GM19463 (cell line): ENCODE measurements around the gene HSPA12B.

Experiments
- ATAC-seq: cut with Tn5 transposase; IDR thresholded peaks from one replicate; pipeline ENCODE4 v1.9.1; 2021; ENCODE audit warnings: mild to moderate bottlenecking, moderate library complexity; ENCODE audit not compliant: unreplicated experiment

The HSPA12B gene

DNA sequence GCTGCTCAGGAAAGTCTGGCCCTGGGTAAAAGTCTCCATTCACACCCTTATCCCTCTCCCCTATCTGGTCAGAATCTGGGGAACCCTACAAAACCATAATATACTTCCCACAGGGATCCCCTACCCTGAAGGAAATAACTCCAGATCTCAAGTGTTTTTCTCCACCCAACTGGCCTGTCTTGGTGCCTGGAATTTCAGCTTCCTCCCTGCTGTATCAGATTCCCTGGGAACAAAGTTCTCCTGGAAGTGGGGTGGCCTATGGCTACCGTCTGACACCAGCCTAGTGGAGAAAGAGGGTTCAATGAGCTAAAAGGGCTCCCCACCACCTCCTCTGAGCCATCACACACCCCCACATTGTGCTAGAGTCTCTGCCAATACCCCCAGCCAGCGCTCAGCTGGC is 15.0 kb downstream of the HSPA12B start:
- no peak for ATAC-seq

GRCh38 chr20:3748073-3748472 is 15.6 kb downstream of the HSPA12B start:
- no peak for ATAC-seq

DNA sequence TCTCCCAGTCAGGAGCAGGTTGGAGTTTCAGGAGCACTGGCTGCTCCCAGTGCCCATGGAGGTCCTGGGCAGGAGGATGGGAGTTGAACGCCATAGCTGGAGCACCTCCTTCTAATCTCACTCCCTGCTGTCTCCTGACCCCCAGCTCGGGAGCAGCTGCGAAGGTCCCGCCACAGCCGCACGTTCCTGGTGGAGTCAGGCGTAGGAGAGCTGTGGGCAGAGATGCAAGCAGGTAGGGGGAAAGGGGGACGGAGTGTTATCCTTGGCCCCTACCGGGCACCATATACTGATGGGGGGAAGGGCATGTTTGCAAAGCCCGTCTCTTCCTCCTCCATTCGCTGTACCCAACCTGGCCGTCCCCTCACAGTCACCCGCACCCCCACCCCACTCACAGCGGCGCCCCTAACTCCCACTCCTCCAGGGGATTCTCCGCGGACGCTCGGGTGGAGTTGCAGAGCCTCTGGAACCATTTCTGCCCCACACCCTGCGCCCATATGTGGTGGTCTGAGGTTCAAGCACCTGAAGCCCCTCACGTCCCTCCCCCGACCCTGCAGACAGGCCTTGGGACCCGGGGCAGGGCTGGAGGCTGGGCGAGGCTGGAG is 16.7 kb downstream of the HSPA12B start:
- ATAC-seq, result no peak

- no peak for ATAC-seq
Observed at GRCh38 chr20:3749689-3750531, 17.4 kb downstream of the HSPA12B start.

DNA sequence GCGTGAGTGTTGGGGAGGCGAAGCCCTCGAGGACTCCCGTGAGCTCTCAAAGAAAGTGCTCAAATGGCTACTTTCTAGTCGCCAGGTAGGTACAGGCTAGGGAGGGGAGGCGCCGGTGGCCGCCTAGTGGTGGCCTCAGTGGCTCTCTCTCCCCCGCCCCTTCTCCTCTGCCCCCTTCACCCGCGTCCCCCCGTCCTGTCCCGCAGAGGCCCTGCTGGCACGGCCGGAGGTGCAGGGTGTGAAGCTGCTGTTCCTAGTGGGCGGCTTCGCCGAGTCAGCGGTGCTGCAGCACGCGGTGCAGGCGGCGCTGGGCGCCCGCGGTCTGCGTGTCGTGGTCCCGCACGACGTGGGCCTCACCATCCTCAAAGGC is 18.8 kb downstream of the HSPA12B start:
- ATAC-seq, result no peak

DNA sequence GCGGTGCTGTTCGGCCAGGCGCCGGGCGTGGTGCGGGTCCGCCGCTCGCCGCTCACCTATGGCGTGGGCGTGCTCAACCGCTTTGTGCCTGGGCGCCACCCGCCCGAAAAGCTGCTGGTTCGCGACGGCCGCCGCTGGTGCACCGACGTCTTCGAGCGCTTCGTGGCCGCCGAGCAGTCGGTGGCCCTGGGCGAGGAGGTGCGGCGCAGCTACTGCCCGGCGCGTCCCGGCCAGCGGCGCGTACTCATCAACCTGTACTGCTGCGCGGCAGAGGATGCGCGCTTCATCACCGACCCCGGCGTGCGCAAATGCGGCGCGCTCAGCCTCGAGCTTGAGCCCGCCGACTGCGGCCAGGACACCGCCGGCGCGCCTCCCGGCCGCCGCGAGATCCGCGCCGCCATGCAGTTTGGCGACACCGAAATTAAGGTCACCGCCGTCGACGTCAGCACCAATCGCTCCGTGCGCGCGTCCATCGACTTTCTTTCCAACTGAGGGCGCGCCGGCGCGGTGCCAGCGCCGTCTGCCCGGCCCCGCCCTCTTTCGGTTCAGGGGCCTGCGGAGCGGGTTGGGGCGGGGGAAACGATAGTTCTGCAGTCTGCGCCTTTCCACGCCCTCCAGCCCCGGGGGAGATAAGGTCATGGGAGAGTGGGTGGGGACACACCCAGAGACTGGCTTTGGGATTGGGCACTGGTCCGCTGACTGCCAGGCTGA is 19.3 kb downstream of the HSPA12B start:
- no peak for ATAC-seq

DNA sequence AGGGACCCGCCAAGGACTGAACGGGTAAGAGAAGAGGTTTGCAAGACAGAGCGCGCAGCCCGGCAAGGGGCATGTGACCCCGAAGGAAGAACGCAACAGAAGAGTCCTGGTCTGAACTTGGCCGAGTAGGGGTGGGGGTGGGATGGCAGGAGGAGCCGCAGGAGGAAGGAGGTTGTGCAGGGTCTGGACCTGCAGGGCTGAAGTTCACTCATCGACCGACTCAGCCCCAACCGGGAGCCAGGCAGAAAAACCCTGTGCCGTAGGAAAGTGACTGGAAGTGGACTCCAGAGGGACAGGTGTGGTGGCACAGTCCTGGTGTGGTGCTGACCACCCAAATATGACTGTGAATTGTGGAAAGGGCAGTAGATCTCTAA is 19.9 kb downstream of the HSPA12B start:
- ATAC-seq, result no peak

DNA sequence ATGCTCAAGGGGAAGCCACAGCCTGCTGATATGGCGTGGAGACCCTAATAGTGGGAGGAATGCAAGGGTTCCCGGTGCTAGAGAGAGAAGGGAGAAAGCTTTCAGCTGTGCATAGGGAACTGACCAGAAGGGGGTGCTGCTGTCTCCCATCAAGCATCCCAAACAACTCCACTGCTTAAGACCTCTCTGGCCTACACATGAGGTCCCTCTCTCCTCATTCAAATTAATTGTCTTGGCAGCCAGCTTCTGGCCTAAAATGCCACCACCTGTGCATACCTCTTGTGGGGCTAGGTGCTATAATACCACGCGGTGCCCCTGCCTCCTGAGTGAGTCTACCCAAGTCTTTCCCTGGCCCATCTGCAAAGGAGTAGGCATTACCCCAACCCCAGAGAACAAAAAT is 20.6 kb downstream of the HSPA12B start:
- no peak for ATAC-seq

- ATAC-seq, result no peak
Observed at GRCh38 chr20:3753501-3754275, 21.2 kb downstream of the HSPA12B start.

- no peak for ATAC-seq
Observed at GRCh38 chr20:3754276-3754630, 21.8 kb downstream of the HSPA12B start.

DNA sequence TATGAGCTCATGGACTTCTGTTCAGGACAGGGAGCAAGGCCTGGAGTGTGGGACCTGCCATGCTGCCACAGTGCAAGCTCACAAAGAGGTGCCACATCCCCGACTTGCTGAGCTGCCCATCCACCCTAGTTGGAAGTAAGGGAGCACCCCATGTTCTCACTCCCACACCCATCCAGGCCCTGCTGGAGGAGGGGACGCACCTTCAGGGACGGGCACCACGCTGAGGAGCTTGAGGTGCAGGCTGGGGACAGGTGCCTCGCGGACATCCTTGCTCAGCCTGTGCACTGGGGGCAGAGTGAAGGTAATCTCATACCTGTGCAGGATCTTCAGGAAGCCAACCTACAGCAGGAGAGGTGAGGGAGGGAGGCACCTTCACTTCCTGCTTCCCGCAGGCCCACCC is 22.8 kb downstream of the HSPA12B start:
- no peak for ATAC-seq

DNA sequence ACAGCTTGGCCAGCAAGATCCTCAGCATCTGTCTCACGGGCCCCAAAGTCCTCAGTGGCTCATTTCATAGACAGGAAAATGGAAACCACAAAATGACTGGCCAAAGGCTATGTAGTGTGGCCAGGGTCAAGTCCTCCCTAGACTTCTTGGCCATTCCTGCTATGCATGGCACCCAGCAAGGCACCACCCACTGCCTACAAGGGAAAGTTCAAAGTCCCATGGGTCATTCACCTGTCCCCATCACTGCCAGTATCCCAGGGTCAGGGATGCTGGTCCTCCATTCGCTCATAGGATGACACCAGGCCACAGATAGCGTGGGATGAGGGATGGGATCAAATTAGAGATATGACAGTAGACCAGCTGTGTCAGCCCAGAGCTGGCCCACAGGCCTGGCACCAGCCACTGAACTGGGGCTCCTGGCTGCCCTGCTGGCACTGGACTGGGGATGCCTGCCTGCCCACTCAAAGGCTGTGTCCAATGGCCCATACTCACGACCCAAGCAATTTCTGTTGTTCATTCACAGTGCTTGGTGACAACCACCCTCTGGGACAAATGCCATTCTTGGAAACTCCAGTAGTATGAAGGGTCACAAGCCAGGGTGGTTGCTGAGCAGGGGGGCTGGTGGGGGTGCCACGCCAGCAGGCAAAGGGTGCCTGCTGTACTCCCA is 23.5 kb downstream of the HSPA12B start:
- no peak for ATAC-seq

- ATAC-seq, result no peak
Observed at GRCh38 chr20:3757268-3757667, 24.8 kb downstream of the HSPA12B start.

GRCh38 chr20:3758566-3758965 is 26.1 kb downstream of the HSPA12B start:
- no peak for ATAC-seq

DNA sequence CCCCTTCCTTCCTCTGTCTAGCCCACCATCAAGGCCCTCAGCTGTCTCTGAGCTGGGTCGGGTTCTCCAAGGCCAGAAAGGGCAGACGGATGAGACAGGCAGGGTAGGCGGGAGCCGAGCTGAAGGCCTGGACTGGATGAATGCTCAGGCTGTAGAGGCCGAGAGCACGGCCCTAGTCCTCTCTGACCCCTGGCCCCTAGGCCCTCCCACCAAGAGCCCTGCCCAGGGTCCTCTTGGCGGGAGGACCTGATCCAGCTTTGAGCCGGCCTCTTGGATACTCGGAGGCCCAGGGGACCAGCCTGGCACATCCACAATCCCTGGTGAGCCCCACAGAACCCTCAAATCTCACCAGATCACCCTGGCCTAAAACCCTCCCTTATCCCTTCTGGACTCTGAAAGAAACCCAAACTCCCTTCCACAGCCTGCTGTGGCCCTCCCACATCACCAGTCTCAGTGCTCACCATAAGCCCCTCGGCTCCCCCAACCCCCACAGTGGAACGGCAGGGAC is 26.9 kb downstream of the HSPA12B start:
- ATAC-seq, result no peak

DNA sequence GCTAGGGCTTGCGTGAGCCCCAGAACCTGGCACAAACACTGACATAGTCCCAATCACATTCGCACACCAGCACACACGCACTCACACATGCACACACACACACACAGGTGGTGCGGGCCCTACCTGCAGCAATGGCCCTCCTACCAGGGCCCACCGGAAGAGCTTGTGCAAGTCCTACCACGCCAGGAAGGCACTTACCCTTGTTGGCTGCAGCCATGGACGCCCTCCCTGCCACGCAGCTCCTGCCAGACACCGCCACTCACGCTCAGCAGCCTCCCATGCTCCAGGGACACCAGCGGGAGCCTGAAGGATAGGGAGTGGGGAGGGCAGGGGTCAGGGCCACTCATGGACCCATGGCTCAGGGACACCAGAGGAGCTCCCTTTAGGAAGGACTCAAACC is 27.4 kb downstream of the HSPA12B start:
- ATAC-seq, result no peak

DNA sequence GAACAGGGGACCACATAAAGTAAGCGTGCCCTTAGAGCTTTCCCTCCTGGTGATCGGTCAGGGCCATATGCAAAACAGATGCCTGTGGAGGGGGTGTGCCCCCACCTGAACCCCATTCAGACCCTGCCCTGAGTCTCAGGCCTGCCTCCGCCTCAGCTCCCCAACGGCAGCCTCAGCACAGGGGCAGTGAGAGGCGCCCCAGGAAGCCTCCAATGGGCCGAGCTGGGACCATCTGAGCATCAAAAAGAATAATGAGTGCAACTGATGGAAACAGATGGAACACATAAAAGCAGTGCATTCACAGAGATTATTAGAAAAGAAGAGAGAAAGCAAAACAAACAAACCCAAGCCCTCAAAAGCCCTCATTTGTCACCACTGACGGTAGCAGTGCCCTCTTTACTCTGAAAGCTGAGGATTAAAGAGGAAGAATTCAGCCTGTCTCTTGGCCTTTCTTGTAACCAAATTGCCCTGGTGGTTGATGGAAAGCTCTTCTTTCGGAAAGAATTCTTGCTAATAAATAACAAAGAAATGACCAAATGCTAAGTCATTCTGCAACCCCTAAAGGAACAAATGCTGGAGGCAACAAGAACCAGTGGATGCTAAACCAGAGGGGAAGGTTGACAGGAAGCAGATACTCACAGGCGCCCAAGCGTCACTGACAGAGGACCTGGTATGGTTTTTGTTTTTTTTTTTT is 28.3 kb downstream of the HSPA12B start:
- ATAC-seq, result no peak

DNA sequence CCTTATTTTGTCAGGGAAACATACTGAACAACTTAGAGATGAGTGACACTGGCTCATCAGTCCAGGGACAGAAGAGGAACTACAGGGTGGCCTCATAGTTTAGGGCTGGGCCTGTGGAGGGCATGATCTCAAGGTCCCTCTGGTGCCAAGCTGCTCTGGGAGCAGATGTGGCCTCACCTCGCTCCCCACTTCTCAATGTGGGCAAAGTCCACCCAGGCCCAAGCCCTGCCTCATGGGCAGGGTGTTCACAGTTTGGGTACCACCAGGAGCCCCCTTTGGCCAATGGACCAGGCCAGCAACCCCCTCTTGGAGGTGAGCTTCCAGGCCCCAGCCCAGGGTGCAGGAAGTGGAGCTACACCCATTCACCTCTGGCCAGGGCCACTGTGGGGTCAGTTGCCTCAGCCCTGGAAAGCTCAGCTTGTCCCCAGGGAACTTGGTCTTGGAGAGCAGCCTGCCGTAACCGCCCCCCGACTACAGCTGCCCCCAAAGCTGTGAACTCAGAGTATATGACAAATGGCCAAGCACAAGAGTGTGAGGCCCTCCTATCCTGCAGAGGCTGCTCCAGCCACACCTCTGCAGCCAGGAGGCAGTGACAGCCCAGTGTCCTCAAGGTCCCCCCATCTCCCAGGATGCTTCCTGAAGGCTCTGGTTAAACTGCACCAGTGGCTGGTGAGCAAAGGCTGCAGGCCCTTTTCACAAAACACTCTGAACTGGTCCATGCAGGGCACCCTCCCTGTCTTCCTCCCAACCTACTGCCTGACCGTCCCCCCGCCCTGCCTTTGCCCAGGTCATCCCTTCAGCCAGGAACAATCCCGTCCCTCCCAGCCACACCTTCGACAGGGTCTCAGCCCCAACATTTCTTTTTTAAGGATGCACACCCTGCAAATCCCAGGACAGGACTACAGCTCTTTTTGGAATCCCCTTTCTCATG is 31.5 kb downstream of the HSPA12B start:
- ATAC-seq, result no peak

DNA sequence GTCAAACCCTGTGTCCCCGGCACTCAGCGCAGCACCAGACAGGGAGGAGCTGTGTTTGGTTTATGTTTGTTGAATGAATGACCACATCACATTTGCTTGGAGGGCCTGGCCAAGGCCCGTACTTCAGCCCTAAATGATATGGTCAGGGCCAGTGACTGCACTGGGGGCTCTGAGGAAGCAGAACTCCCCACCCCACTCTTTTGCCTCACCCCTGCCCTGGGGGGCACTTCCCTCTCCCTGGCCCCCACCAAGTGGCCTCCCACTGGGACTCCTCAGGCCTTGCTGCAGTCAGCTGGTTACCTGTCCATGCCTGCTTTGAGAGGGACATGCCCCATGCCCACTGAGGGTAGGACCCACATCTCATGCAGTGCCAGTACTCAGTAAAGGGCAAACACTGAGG is 32.2 kb downstream of the HSPA12B start:
- ATAC-seq, result no peak
